Anterior cingulate cortex (tissue), 58 donors: Measurements from ENCODE around the gene JMJD1C.
"Not testable (repeated sequence)": the region's sequence is repeated elsewhere in the genome, so short reads cannot be mapped to it uniquely, and the experiment has no call there.

Experiments
- DNase-seq, 58 donors: peaks; one replicate each; lab custom pipeline; 2025; lab: John Stamatoyannopoulos, UW

Gene JMJD1C

GRCh38 chr10:63413429-63413828, 52.3 kb downstream of the JMJD1C start:
- no peak for DNase-seq

GRCh38 chr10:63412304-63412703, 53.5 kb downstream of the JMJD1C start:
- no peak for DNase-seq

- DNase-seq = no peak
Observed at GRCh38 chr10:63410633-63411032, 55.1 kb downstream of the JMJD1C start.

GRCh38 chr10:63409465-63410027, 56.2 kb downstream of the JMJD1C start:
- DNase-seq = no peak

DNA sequence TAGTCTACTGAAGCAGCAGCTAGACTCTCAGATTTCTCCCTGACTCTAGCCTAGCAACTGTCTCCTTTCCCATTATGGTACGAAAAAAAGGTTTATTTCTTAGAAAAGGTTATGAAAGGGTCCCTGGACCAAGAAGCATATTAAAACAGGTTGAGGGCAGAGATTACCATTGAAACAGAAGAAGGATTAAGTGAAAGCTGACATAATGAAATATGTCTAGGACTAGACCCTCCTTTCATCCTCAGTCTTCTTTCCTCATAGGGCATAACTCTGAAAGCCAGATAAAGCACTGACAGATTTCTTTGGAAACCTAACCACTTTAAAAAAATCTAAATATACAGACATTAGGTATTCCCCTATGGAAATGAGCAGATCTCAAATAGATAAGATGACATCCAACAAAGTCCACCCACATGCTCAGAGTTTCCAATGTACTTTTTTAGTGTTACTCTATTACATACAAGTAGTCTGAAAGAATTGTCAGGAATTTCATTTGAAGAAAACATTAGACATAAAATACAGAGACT, 58.6 kb downstream of the JMJD1C start:
- no peak for DNase-seq

DNA sequence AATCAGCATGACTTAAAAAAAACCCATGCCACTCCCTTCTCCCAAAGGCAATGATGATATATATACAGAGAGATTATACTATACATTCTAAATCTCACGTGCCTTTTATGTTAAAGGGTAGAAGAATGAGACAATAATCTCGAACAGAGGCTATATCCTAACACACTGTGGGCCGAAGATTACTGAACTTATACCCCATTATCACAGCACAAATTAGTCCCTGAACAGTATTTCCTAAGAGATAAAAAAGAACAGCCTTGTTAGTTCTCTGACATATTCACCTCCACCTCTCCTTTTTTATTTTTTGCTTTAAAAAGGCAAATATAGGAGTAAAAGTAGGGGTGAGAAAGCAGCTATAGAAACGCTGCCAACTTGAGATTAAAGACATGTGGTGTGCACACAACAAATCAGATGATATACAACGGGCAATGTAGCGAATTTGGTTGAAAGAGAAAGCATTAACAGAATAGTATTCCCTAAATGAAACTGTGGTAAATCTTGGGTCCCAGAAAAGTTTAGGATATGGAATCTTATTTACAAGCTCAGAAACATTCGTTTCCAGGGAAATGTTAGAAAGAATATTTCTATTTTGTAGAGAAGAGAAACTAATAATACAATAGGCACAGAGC, 69.5 kb downstream of the JMJD1C start:
- DNase-seq = no peak

- no peak for DNase-seq
Observed at GRCh38 chr10:63393050-63393449, 72.7 kb downstream of the JMJD1C start.

DNA sequence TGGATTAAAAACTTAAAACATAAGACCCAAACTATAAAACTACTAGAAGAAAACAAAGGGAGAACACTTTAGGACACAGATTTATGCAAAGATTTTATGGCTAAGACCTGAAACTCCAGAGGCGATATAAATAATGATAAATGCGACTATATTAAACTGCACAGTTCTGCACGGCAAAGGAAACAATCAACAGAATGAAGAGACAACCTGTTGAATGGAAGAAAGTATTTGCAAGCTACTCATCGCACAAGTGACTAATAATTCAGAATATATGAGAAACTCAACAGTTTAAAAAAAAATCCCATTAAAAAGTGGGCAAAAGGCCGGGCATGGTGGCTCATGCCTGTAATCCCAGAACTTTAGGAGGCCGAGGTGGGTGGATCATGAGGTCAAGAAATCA, 73.6 kb downstream of the JMJD1C start:
- DNase-seq = no peak

- no peak for DNase-seq
Observed at GRCh38 chr10:63391812-63392211, 74.0 kb downstream of the JMJD1C start.

- DNase-seq = no peak
Observed at GRCh38 chr10:63390521-63390920, 75.3 kb downstream of the JMJD1C start.

- no peak for DNase-seq
Observed at GRCh38 chr10:63388421-63389031, 77.3 kb downstream of the JMJD1C start.

- no peak for DNase-seq
Observed at GRCh38 chr10:63385254-63385653, 80.5 kb downstream of the JMJD1C start.

GRCh38 chr10:63384675-63385074, 81.1 kb downstream of the JMJD1C start:
- DNase-seq = no peak

- DNase-seq = no peak
Observed at GRCh38 chr10:63384001-63384400, 81.8 kb downstream of the JMJD1C start.

DNA sequence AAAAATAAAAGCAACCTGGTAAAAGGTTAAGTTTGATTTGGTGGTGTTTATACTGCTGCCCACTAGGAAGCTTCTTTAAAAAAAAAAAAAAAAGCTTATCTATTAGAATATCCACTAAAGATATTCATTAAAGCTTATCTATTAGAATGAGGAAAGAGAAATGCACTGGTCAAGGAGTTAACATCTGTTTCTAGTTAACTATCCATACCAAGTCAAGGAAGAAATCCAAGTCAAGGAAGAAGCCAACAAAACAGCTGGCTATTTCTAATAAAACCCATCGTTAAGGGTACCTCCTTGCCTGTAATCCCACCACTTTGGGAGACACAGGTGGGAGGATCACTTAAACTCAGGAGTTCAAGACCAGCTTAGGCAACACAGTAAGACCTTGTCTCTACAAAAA, 82.6 kb downstream of the JMJD1C start:
- no peak for DNase-seq

GRCh38 chr10:63382066-63382465, 83.7 kb downstream of the JMJD1C start:
- no peak for DNase-seq

GRCh38 chr10:63377305-63377661, 88.5 kb downstream of the JMJD1C start:
- DNase-seq = not testable (repeated sequence)

DNA sequence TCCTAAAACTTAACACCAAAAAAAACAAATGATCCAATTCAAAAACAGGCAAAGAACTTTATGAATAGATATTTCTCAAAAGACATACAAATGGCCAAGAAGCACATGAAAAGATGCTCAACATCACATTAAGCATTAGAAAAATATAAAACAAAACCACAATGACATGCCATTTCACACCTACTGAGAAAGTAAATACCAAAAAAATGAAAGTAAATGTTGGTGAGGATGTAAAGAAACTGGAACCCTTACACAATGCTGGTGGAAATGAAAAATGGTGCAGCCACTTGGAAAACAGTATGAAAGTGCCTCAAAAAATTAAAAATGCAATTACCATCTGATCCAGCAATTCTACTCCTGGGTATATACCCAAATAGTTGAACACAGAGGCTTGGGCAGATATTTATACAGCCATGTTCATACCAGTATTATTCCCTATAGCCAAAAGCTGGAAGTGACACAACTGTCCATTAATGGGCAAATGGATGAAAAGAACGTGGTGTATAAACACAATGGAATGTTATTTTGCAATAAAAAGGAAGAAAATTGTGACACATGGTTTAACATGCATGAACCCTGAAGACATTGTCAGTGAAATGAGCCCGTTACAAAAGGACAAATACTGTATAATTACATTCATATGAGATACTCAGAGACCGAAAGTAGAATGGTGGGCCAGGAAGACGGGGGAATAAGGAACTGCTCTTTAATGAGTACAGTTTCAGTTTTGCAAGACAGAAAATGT, 89.0 kb downstream of the JMJD1C start:
- no peak for DNase-seq

GRCh38 chr10:63375859-63376258, 89.9 kb downstream of the JMJD1C start:
- DNase-seq = no peak

DNA sequence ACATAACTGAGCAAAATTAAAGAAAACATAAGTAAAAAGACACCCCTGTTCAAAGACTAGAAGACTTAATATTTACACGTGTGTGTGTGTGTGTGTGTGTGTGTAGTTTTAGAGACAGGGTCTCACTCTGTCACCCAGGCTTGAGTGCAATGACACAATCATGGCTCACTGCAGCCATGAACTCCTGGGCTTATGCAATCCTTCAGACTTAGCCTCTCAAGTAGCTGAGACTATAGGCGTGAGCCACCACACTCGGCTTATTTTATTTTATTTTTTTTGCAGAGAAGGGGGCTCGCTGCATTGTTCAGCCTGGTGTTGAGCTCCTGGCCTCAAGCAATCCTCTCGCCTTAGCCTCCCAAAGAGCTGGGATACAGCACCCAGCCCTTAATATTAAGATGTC, 90.3 kb downstream of the JMJD1C start:
- DNase-seq = no peak

DNA sequence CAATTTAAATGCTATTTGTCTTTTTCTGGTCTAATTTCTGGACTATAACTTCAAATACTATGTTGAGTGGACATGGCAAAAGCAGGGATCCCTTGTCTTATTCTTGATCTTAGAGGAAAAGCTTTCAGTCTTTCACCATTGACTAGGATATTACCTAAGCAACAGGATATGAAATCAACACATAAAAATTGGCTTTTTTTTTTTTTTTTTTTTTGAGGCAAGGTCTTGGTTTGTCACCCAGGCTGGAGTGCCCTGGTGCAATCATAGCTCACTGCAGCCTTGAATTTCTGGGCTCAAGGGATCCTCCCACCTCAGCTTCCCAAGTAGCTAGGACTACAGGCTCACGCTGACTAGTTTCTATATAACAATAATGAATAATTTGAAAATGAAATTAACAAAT, 90.8 kb downstream of the JMJD1C start:
- DNase-seq = no peak
